HCT116 (cell line): Measurements from ENCODE around the gene PLD3. TPM values are rescaled to one million over a fixed set of nuclear protein-coding genes. Genes with fewer than 3 reads are reported as not detected.

ENCODE experiments used
- ATAC-seq: fragments of 200-7000 bp; cut with Tn5 transposase; 2 replicates; pipeline ENCODE4 v1.9.1; 2020; ENCODE audit warnings: mild to moderate bottlenecking, moderate library complexity
- BruUV-seq: library from RNA; stranded (reverse); fragments of 400-500 nt; replicated peaks from 2 replicates; lab custom pipeline; 2021; lab: Mats Ljungman, UMichigan
- CTCF ChIA-PET: fragments of 300-600 bp; sonication (Branson Sonifier 250); formaldehyde crosslinking; loops from one replicate; lab custom pipeline; 2021; ENCODE audit warnings: antibody characterized with exemption; lab: Charles Lee
- POLR2A ChIA-PET: fragments of 300-600, 350-600 bp; sonication (Branson Sonifier 250); formaldehyde crosslinking; loops from one replicate; lab custom pipeline; 2021; ENCODE audit warnings: antibody characterized with exemption; lab: Charles Lee
- RAD21 ChIA-PET, 2 experiments: fragments of 300-600 bp; sonication (Branson Sonifier 250); formaldehyde crosslinking; loops; one replicate each; lab custom pipeline; 2023; ENCODE audit warnings: low total read pairs in 2 of 2; ENCODE audit not compliant: uncharacterized antibody in 2 of 2, unreplicated experiment in 2 of 2, low non-redundant PET in 1 of 2; lab: Charles Lee
- DNase-seq: peaks from one replicate; pipeline ENCODE4 v3.0.0-alpha.2; 2010; ENCODE audit warnings: low read depth, low spot score
- H2AFZ ChIP-seq: fragments of 200-600 bp; shearing (Covaris generic), sonication (generic); 2 replicates; pipeline ENCODE4 v1.6.1; 2017; ENCODE audit warnings: low read depth, mixed run types, mixed read lengths, antibody characterized with exemption, low read length; ENCODE audit not compliant: poor library complexity, severe bottlenecking
- H3K27ac ChIP-seq: 2 replicates; pipeline ENCODE4 v1.5.1; 2012; ENCODE audit warnings: low read depth, low read length
- H3K27me3 ChIP-seq: fragments of 200-600 bp; sonication (generic); 2 replicates; pipeline ENCODE4 v1.6.1; 2016; ENCODE audit warnings: mixed run types, low read length, mixed read lengths; ENCODE audit not compliant: insufficient read depth
- H3K36me3 ChIP-seq, 2 experiments: fragments of 200-500 bp in 1 of 2; fragments of 200-600 bp in 1 of 2; sonication (Bioruptor generic) in 1 of 2; sonication (generic) in 1 of 2; 2 replicates each; pipeline versions ENCODE4 v1.5.1 to v1.6.1; 2014 to 2016; ENCODE audit warnings: low read length in 2 of 2, inconsistent platforms in 1 of 2, mixed read lengths in 1 of 2, mixed run types in 1 of 2; ENCODE audit not compliant: insufficient read depth in 2 of 2, control insufficient read depth in 1 of 2
- H3K4me1 ChIP-seq, 2 experiments: fragments of 200-600 bp in 1 of 2; sonication (generic) in 1 of 2; 2 replicates each; pipeline versions ENCODE4 v1.5.1 to v1.6.1; 2012 to 2017; ENCODE audit warnings: low read length in 2 of 2, inconsistent platforms in 1 of 2, mild to moderate bottlenecking in 1 of 2, mixed read lengths in 1 of 2, mixed run types in 1 of 2, moderate library complexity in 1 of 2; ENCODE audit not compliant: insufficient read depth in 2 of 2, control insufficient read depth in 1 of 2
- H3K4me2 ChIP-seq: fragments of 200-600 bp; sonication (generic); 2 replicates; pipeline ENCODE4 v1.6.1; 2017; ENCODE audit warnings: mixed run types, low read length, mixed read lengths
- H3K4me3 ChIP-seq, 2 experiments: fragments of 200-600 bp in 1 of 2; sonication (generic) in 1 of 2; replicated peaks in 1 of 2; 2 replicates each; pipeline ENCODE4 v1.5.1; 2011 to 2016; ENCODE audit warnings: low read length in 2 of 2, control low read depth in 1 of 2, low read depth in 1 of 2, mild to moderate bottlenecking in 1 of 2, mixed read lengths in 1 of 2, mixed run types in 1 of 2
- H3K79me2 ChIP-seq: fragments of 200-600 bp; sonication (generic); 2 replicates; pipeline ENCODE4 v1.6.1; 2017; ENCODE audit warnings: mild to moderate bottlenecking, mixed run types, low read length, moderate library complexity, mixed read lengths; ENCODE audit not compliant: insufficient read depth
- H3K9ac ChIP-seq: fragments of 200-600 bp; sonication (generic); 2 replicates; pipeline ENCODE4 v1.6.1; 2016; ENCODE audit warnings: low read length, mixed read lengths
- H3K9me2 ChIP-seq: fragments of 200-600 bp; sonication (generic), shearing (Covaris generic); 2 replicates; pipeline ENCODE4 v1.6.1; 2017; ENCODE audit warnings: mixed run types, mild to moderate bottlenecking, moderate library complexity; ENCODE audit not compliant: insufficient read depth
- H3K9me3 ChIP-seq, 2 experiments: fragments of 200-500 bp in 1 of 2; fragments of 200-600 bp in 1 of 2; sonication (Bioruptor generic) in 1 of 2; sonication (generic) in 1 of 2; 2 replicates each; pipeline ENCODE4 v1.6.1; 2014 to 2017; ENCODE audit warnings: low read length in 2 of 2, mixed read lengths in 2 of 2, inconsistent platforms in 1 of 2, low read depth in 1 of 2, mild to moderate bottlenecking in 1 of 2, mixed run types in 1 of 2, moderate library complexity in 1 of 2; ENCODE audit not compliant: control insufficient read depth in 1 of 2, insufficient read depth in 1 of 2
- H4K20me1 ChIP-seq: fragments of 200-600 bp; sonication (generic), shearing (Covaris generic); 2 replicates; pipeline ENCODE4 v1.6.1; 2017; ENCODE audit warnings: mixed run types, mild to moderate bottlenecking, moderate library complexity; ENCODE audit not compliant: insufficient read depth
- CBX3 ChIP-seq: IDR thresholded peaks from 2 replicates; pipeline ENCODE4 v1.6.1; 2012; ENCODE audit warnings: low read depth
- CEBPB ChIP-seq: IDR thresholded peaks from 2 replicates; pipeline ENCODE4 v1.6.1; 2012; ENCODE audit warnings: low read depth
- ELF1 ChIP-seq: IDR thresholded peaks from 2 replicates; pipeline ENCODE4 v1.6.1; 2012; ENCODE audit warnings: low read depth, borderline replicate concordance
- EZH2 ChIP-seq: fragments of 200-600 bp; sonication (generic); IDR thresholded peaks from 2 replicates; pipeline ENCODE4 v1.6.1; 2017; ENCODE audit warnings: antibody characterized with exemption, mixed run types
- JUND ChIP-seq: IDR thresholded peaks from 2 replicates; pipeline ENCODE4 v1.6.1; 2012
- POLR2A ChIP-seq: IDR thresholded peaks from 2 replicates; pipeline ENCODE4 v1.7.0; 2011; ENCODE audit warnings: borderline replicate concordance; ENCODE audit not compliant: insufficient read depth, insufficient read length; ENCODE audit errors: extremely low read depth
- POLR2AphosphoS5 ChIP-seq: IDR thresholded peaks from 2 replicates; pipeline ENCODE4 v1.6.1; 2011; ENCODE audit warnings: mild to moderate bottlenecking, low read depth, low read length, moderate library complexity
- RAD21 ChIP-seq: IDR thresholded peaks from 2 replicates; pipeline ENCODE4 v1.6.1; 2012; ENCODE audit warnings: low read depth, mild to moderate bottlenecking
- SRF ChIP-seq: IDR thresholded peaks from 2 replicates; pipeline ENCODE4 v1.6.1; 2012; ENCODE audit warnings: low read depth
- ZFX ChIP-seq: fragments of 450-650 bp; IDR thresholded peaks from 2 replicates; pipeline ENCODE4 v1.6.1; 2017
- intact Hi-C: fragments of 100-400 bp; cut with micrococcal nuclease; formaldehyde crosslinking; loops from 2 replicates; pipeline ENCODE4 v1.10.0; 2022
- total RNA-seq: library from RNA; stranded (reverse); gene quantifications from one replicate; pipeline ENCODE4 v1.2.1, GENCODE V29; 2021; ENCODE audit not compliant: unreplicated experiment
- TF ChIP-seq, protein P1 (sequence below): IDR thresholded peaks from 2 replicates; pipeline ENCODE4 v1.6.1; 2011; ENCODE audit warnings: mild to moderate bottlenecking, low read length, moderate library complexity; ENCODE audit not compliant: insufficient replicate concordance; ENCODE audit errors: extremely low read depth
- TF ChIP-seq, protein P2 (sequence below): IDR thresholded peaks from 2 replicates; pipeline ENCODE4 v1.6.1; 2012; ENCODE audit warnings: low read depth
- TF ChIP-seq, protein P3 (sequence below), 3 experiments: fragments of 200-600 bp in 1 of 3; sonication (generic) in 1 of 3; IDR thresholded peaks in 2 of 3; conservative IDR thresholded peaks in 1 of 3; 2 replicates each; pipeline ENCODE4 v1.5.1; 2012 to 2017; ENCODE audit warnings: low read depth in 2 of 3, low read length in 2 of 3, antibody characterized with exemption in 1 of 3, borderline replicate concordance in 1 of 3, control low read depth in 1 of 3, mild to moderate bottlenecking in 1 of 3, mixed read lengths in 1 of 3, mixed run types in 1 of 3, moderate library complexity in 1 of 3; ENCODE audit not compliant: insufficient read depth in 1 of 3

Gene PLD3
- total RNA-seq, 1 experiment from 2014 or later: 123 TPM

DNA sequence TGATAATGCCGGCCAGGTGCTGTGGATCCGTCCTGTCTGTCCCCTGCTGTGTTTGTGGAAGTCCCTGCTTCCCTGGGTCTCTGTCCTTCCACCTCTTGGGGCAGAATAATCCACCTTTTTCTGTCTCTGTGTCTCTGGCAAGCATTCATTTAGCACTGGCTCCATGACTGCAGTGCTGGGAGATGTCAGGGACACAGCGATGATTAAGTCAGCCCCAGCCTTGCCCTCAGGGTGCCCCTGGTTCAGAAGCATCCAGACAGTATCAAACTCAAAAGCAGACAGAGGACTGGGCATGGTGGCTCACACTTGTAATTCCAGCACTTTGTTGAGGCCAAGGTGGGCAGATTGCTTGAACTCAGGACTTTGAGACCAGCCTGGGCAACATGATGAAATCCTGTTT lies 40.0 kb downstream of the PLD3 start:
- POLR2A ChIA-PET: interaction anchor here (0.6 kb wide), 1 partner anchor 82 kb away, joined by 3 read pairs; no protein-coding TSS in a partner anchor
- RAD21 ChIA-PET: no interaction called here
- H3K9ac ChIP-seq: no peak overlapping the region
- CTCF ChIA-PET: no interaction called here
- no peaks in the 10 kb centered on the region for H4K20me1 ChIP-seq
- no peak overlapping the region for H3K4me2 ChIP-seq
- ATAC-seq (no peak), DNase-seq (no peak)
- intact Hi-C loops: no loop called here
- no peaks in the 10 kb centered on the region for H3K9me2 ChIP-seq
- no peaks in the 10 kb centered on the region for H3K36me3 ChIP-seq
- H3K4me1 ChIP-seq: peaks cover 15 to 16% of the 10 kb centered on the region in 2 experiments
- no peak overlapping the region for H3K4me3 ChIP-seq
- no peak overlapping the region; the same call in 1 of the 2 replicates for H3K27ac ChIP-seq
- TF ChIP-seq RAD21: no peak
- TF ChIP-seq SRF: no peak
- no peak for TF ChIP-seq CBX3
- no peak for TF ChIP-seq CEBPB
- no peak for TF ChIP-seq JUND
- TF ChIP-seq, protein P1, sequence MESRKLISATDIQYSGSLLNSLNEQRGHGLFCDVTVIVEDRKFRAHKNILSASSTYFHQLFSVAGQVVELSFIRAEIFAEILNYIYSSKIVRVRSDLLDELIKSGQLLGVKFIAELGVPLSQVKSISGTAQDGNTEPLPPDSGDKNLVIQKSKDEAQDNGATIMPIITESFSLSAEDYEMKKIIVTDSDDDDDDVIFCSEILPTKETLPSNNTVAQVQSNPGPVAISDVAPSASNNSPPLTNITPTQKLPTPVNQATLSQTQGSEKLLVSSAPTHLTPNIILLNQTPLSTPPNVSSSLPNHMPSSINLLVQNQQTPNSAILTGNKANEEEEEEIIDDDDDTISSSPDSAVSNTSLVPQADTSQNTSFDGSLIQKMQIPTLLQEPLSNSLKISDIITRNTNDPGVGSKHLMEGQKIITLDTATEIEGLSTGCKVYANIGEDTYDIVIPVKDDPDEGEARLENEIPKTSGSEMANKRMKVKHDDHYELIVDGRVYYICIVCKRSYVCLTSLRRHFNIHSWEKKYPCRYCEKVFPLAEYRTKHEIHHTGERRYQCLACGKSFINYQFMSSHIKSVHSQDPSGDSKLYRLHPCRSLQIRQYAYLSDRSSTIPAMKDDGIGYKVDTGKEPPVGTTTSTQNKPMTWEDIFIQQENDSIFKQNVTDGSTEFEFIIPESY: no peak
- TF ChIP-seq POLR2AphosphoS5: no peak
- TF ChIP-seq ELF1: no peak
- TF ChIP-seq, protein P2, sequence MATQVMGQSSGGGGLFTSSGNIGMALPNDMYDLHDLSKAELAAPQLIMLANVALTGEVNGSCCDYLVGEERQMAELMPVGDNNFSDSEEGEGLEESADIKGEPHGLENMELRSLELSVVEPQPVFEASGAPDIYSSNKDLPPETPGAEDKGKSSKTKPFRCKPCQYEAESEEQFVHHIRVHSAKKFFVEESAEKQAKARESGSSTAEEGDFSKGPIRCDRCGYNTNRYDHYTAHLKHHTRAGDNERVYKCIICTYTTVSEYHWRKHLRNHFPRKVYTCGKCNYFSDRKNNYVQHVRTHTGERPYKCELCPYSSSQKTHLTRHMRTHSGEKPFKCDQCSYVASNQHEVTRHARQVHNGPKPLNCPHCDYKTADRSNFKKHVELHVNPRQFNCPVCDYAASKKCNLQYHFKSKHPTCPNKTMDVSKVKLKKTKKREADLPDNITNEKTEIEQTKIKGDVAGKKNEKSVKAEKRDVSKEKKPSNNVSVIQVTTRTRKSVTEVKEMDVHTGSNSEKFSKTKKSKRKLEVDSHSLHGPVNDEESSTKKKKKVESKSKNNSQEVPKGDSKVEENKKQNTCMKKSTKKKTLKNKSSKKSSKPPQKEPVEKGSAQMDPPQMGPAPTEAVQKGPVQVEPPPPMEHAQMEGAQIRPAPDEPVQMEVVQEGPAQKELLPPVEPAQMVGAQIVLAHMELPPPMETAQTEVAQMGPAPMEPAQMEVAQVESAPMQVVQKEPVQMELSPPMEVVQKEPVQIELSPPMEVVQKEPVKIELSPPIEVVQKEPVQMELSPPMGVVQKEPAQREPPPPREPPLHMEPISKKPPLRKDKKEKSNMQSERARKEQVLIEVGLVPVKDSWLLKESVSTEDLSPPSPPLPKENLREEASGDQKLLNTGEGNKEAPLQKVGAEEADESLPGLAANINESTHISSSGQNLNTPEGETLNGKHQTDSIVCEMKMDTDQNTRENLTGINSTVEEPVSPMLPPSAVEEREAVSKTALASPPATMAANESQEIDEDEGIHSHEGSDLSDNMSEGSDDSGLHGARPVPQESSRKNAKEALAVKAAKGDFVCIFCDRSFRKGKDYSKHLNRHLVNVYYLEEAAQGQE: no peak
- TF ChIP-seq, protein P3, sequence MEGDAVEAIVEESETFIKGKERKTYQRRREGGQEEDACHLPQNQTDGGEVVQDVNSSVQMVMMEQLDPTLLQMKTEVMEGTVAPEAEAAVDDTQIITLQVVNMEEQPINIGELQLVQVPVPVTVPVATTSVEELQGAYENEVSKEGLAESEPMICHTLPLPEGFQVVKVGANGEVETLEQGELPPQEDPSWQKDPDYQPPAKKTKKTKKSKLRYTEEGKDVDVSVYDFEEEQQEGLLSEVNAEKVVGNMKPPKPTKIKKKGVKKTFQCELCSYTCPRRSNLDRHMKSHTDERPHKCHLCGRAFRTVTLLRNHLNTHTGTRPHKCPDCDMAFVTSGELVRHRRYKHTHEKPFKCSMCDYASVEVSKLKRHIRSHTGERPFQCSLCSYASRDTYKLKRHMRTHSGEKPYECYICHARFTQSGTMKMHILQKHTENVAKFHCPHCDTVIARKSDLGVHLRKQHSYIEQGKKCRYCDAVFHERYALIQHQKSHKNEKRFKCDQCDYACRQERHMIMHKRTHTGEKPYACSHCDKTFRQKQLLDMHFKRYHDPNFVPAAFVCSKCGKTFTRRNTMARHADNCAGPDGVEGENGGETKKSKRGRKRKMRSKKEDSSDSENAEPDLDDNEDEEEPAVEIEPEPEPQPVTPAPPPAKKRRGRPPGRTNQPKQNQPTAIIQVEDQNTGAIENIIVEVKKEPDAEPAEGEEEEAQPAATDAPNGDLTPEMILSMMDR (IDR thresholded peaks at IDR 0.05 in 2 of 3, conservative IDR thresholded peaks at IDR 0.05 in 1 of 3; ENCODE audit: borderline replicate concordance in 1 of 3, insufficient read depth in 1 of 3, low read depth in 2 of 3, low read length in 2 of 3): no peak
- no peak for TF ChIP-seq ZFX
- no peak for TF ChIP-seq POLR2A
- no peak for TF ChIP-seq EZH2
- no peaks in the 10 kb centered on the region for H3K79me2 ChIP-seq
- no peaks in the 10 kb centered on the region for H3K27me3 ChIP-seq
- H3K9me3 ChIP-seq: no peaks in the 10 kb centered on the region
- BruUV-seq: no TSS peak
- no peak overlapping the region for H2AFZ ChIP-seq
